Measurements from ENCODE around the gene CSPG5.
A peak's percentile ranks its signal among the peaks of the same experiment; 100 is the strongest.

Gene CSPG5, protein sequence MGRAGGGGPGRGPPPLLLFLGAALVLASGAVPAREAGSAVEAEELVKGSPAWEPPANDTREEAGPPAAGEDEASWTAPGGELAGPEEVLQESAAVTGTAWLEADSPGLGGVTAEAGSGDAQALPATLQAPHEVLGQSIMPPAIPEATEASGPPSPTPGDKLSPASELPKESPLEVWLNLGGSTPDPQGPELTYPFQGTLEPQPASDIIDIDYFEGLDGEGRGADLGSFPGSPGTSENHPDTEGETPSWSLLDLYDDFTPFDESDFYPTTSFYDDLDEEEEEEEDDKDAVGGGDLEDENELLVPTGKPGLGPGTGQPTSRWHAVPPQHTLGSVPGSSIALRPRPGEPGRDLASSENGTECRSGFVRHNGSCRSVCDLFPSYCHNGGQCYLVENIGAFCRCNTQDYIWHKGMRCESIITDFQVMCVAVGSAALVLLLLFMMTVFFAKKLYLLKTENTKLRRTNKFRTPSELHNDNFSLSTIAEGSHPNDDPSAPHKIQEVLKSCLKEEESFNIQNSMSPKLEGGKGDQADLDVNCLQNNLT

DNA sequence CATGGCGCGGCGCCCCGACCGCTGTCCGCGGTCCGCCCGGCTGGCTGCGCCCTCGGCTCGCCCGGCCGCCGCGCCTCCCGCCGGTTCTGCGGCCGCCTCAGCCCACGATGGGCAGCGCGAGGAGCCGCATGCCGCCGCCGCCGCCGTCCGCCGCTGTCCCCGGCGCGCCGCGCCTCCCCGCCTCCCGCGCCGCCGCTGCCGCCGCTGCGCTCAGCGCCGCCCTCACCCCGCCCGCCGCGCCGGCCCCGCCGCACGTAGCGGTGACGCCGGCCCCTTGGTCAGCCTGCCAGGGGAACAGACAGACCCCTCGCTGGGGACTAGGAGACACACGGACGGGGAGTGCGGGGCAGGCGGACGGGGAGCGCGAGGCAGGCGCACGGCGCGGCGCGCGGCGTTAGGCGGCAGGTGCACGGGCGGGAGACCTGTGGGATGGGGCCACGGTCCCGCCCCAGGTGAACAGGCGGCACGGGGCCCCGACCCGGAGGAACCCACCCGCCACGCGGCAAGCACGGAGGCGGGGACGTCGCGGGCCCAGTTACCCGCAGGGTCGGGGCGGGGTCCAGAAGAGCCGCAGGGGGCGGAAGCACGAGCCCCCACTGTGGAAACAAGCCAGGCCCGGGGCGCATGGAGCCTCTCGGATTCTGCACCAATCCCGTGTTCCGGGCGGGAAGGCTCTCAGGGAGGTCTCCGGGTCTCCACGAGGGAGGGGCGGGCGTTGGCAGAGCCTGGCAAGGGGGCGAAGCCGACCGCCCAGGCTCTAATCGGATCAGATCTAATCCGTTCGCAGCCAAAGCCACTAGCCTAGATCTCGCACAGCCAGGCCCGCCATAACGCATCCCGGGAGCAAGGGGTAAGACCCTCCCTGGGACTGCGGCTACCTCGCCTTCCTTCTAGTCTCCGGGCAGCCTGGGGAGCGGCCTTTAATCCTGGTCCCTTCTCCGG is at the start of gene CSPG5:
TSS of gene CSPG5 (minus strand) at position 175 of the 942 bp plus-strand sequence. CDS start at position 3, 172 bp downstream.
- H3K4me1 ChIP-seq (ENCODE audit: insufficient read depth, low read length), result 0 out of 2 replicates have a peak, but pooled peaks cover 2% of the 10 kb centered on the region
- peaks cover 42% of the 10 kb centered on the region for H3K27me3 ChIP-seq (ENCODE audit: insufficient read depth, low read length)
- H3K9me3 ChIP-seq (ENCODE audit: insufficient read depth, low read depth, low read length), result no peaks in the 10 kb centered on the region
- H3K36me3 ChIP-seq (ENCODE audit: insufficient read depth, low read depth, low read length), result no peaks in the 10 kb centered on the region
- H3K27ac ChIP-seq (ENCODE audit: low read length), result no peak within 1 kb of the TSS
- no peak within 1 kb of the TSS for H3K9ac ChIP-seq (ENCODE audit: low read depth, low read length)
- peak within 1 kb of the TSS; percentile 55; the same call in 1 of the 2 replicates for H3K4me3 ChIP-seq (ENCODE audit: low read length)

DNA sequence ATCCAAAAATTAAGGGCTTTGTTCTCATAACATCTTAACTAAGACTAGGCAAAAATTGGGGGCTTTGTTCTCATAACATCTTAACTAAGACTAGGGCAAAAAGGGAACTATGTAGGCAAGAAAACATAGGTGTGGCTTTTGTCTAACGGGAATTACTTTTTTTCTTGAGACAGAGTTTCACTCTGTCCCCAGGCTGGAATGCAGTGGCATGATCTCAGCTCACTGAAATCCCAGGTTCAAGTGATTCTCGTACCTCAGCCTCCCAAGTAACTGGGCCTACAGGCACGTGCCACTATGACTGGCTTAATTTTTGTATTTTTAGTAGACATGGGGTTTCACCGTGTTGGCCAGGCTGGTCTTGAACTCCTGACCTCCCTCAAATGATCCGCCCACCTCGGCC is 49.8 kb upstream of the CSPG5 start:
- H3K9ac ChIP-seq (ENCODE audit: low read depth, low read length), result no peak overlapping the region
- no peaks in the 10 kb centered on the region for H3K4me1 ChIP-seq (ENCODE audit: insufficient read depth, low read length)
- no peaks in the 10 kb centered on the region for H3K9me3 ChIP-seq (ENCODE audit: insufficient read depth, low read depth, low read length)
- H3K27me3 ChIP-seq (ENCODE audit: insufficient read depth, low read length), result no peaks in the 10 kb centered on the region
- H3K4me3 ChIP-seq (ENCODE audit: low read length), result no peak overlapping the region
- peaks cover 97% of the 10 kb centered on the region for H3K36me3 ChIP-seq (ENCODE audit: insufficient read depth, low read depth, low read length)
- H3K27ac ChIP-seq (ENCODE audit: low read length), result no peak overlapping the region

DNA sequence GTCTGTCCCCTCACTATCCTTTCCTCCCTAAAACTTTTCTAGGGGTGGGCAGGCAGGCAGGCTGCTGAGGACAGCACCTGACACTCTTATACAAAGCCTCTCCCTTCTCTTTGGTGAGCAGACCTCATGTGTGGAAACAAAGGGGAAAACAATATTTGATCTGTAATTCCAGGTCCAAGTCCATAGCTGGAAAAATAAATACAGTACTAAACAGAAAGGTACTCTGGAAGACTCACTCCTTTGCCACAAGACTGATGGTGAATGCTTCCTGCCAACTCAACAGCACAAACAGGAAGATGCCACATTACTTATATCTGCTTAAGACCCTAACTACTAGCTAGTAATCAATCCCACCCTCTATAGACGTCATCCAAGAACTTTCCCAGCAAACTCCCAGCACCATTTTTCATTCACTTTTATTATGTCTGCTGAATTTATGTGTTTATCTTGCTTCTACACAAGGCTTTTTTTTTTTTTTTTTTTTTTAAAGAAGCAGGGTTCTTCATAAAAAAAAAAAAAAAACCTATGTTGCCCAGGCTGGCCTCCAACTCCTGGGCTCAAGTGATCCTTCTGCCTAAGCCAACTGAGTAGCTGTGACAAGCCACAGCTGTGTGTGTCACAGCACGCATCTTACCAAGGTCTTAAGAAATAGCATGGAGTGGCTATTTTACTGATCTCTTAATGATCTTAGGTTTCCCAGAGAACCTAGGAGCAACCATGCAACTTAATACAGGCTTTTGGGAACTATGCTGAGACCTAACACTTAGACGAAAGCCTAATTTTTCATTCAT is 44.2 kb upstream of the CSPG5 start:
- Histone ChIP-seq H3K27me3 (ENCODE audit: insufficient read depth, low read length) (no peaks in the 10 kb centered on the region), H3K9ac (ENCODE audit: low read depth, low read length) (no peak overlapping the region), H3K4me1 (ENCODE audit: insufficient read depth, low read length) (no peaks in the 10 kb centered on the region), H3K9me3 (ENCODE audit: insufficient read depth, low read depth, low read length) (no peaks in the 10 kb centered on the region), H3K4me3 (ENCODE audit: low read length) (no peak overlapping the region), H3K36me3 (ENCODE audit: insufficient read depth, low read depth, low read length) (peaks cover 98% of the 10 kb centered on the region), H3K27ac (ENCODE audit: low read length) (no peak overlapping the region)

DNA sequence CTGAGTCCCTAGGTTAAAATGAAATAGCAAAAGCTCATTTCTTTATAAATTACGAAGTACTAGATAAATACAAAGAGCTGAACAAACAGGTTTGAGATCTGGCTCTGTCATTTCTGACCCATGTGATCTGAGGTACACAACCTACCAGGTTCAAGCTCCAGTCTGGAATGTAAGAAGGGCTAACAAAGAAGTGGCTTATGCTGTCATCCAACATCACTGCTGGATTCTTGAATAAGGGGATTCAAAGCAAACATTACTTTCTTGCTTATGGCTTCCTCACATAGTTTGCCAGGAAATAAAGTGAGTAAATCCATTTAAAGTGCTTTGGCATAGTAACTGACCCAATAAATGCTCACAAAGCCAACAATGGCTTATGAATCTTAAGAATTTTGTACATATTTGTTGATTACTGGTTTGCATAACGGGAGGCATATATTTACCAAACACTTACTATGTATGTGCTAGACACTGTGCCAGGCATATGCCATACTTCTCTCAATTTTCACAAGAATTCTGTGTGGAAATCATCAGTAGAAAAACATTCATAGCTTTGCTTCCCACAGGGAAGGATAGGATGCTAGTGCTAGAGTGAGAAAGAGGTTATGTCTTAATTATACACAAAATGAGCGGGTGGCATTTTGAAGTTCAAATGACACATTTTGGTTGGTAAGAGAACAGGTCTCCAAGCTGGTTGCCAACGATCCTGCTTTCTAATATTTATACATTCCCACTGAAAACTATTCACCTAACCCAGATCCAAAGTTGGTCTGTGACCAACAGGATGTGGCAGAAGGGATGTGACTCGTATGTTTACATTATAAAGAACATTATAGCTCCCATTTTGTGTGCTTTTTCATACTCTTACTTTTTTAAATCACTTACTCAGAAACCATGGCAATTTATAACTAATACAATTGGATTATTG is 38.7 kb upstream of the CSPG5 start:
- Histone ChIP-seq H3K9me3 (ENCODE audit: insufficient read depth, low read depth, low read length) (no peaks in the 10 kb centered on the region), H3K4me1 (ENCODE audit: insufficient read depth, low read length) (peaks cover 10% of the 10 kb centered on the region; the same call in 1 of the 2 replicates), H3K27me3 (ENCODE audit: insufficient read depth, low read length) (no peaks in the 10 kb centered on the region), H3K27ac (ENCODE audit: low read length) (no peak overlapping the region), H3K36me3 (ENCODE audit: insufficient read depth, low read depth, low read length) (peaks cover 95% of the 10 kb centered on the region), H3K4me3 (ENCODE audit: low read length) (no peak overlapping the region), H3K9ac (ENCODE audit: low read depth, low read length) (no peak overlapping the region)

DNA sequence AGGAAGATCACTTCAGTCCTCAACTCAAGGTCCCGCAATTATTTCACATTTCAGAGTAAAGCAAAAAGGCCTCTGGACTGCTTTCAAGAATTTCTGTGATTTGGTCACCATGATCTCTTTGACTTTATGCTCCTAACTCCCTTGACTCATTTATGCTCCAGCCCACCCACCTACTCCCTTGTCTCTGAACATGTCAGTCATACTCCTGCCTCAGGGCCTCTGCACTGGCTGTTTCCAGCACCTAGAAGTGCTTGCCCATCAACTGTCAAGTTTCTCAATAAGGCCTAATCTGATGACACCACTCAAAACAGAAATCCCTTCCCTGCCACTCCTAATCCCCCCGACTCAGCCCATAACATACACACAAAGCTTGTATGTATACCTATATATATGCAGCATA is 36.1 kb upstream of the CSPG5 start:
- H3K9me3 ChIP-seq (ENCODE audit: insufficient read depth, low read depth, low read length), result no peaks in the 10 kb centered on the region
- H3K27ac ChIP-seq (ENCODE audit: low read length), result no peak overlapping the region
- H3K4me1 ChIP-seq (ENCODE audit: insufficient read depth, low read length), result peaks cover 10% of the 10 kb centered on the region; the same call in 1 of the 2 replicates
- H3K9ac ChIP-seq (ENCODE audit: low read depth, low read length), result no peak overlapping the region
- no peaks in the 10 kb centered on the region for H3K27me3 ChIP-seq (ENCODE audit: insufficient read depth, low read length)
- H3K4me3 ChIP-seq (ENCODE audit: low read length), result no peak overlapping the region
- H3K36me3 ChIP-seq (ENCODE audit: insufficient read depth, low read depth, low read length), result peaks cover 95% of the 10 kb centered on the region

DNA sequence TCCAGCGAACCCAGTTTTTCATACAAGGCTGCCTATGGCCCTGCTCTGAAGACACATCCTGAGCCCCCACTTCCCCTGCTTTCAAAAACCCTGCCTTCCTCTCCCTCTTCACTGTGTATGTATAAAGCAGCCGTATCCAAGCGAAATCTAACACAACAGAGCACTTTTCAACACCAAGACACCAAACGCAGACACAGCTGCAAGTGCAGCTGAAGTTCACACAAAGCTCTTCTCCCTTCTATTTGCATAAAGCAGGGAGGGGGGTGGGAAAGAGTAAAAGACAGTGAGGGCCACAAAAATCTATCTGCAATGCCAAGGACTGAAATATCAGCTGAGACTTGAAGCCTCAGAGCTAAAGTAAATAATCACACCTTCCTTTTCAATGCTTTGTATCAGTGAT is 35.1 kb upstream of the CSPG5 start:
- Histone ChIP-seq H3K4me1 (ENCODE audit: insufficient read depth, low read length) (peaks cover 10% of the 10 kb centered on the region; the same call in 1 of the 2 replicates), H3K4me3 (ENCODE audit: low read length) (no peak overlapping the region), H3K9me3 (ENCODE audit: insufficient read depth, low read depth, low read length) (no peaks in the 10 kb centered on the region), H3K36me3 (ENCODE audit: insufficient read depth, low read depth, low read length) (peaks cover 95% of the 10 kb centered on the region), H3K27ac (ENCODE audit: low read length) (no peak overlapping the region), H3K27me3 (ENCODE audit: insufficient read depth, low read length) (no peaks in the 10 kb centered on the region), H3K9ac (ENCODE audit: low read depth, low read length) (no peak overlapping the region; the same call in 1 of the 2 replicates)

DNA sequence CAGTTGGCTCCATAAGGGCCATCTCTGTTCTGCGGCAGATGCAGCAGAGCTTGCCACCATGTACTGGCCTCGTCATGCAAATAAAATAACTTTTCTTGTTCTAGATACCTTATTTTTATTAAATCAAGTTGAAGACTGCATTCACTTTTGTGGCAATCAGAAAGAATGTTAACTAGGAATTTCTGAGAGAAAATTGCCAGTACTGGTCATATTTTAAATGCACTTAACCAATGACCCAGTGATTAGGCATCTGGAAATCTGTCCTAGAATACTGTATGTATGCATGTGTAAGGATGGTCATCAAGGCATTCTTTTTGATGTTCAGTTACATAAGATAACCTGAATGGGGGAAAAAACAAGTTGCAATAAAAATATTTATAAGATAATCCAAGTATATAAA is 34.2 kb upstream of the CSPG5 start:
- Histone ChIP-seq H3K9me3 (ENCODE audit: insufficient read depth, low read depth, low read length) (no peaks in the 10 kb centered on the region), H3K36me3 (ENCODE audit: insufficient read depth, low read depth, low read length) (peaks cover 95% of the 10 kb centered on the region), H3K4me1 (ENCODE audit: insufficient read depth, low read length) (peaks cover 10% of the 10 kb centered on the region; the same call in 1 of the 2 replicates), H3K27ac (ENCODE audit: low read length) (no peak overlapping the region), H3K4me3 (ENCODE audit: low read length) (no peak overlapping the region), H3K27me3 (ENCODE audit: insufficient read depth, low read length) (no peaks in the 10 kb centered on the region), H3K9ac (ENCODE audit: low read depth, low read length) (no peak overlapping the region)

DNA sequence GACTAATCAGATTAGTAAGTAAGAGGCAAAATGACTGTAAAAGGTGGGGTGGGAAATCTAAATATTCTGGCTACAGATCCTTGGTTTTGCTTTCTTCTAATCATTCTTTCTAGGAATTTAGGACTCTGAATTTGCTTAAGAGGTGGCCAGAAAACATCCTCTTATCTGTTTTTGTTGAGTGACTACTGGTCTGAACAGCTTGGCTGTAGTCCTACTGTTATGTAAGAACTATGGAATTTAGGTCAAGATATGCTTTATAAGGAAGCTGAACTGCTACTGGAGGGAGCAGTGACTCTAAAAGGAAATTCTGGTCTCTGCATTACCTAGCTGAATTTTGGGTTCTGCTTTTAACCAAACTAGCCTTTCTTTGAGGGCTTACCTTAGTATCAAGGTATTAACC is 33.5 kb upstream of the CSPG5 start:
- no peak overlapping the region for H3K4me3 ChIP-seq (ENCODE audit: low read length)
- H3K9ac ChIP-seq (ENCODE audit: low read depth, low read length), result no peak overlapping the region
- H3K9me3 ChIP-seq (ENCODE audit: insufficient read depth, low read depth, low read length), result no peaks in the 10 kb centered on the region
- H3K27me3 ChIP-seq (ENCODE audit: insufficient read depth, low read length), result no peaks in the 10 kb centered on the region
- peaks cover 10% of the 10 kb centered on the region; the same call in 1 of the 2 replicates for H3K4me1 ChIP-seq (ENCODE audit: insufficient read depth, low read length)
- no peak overlapping the region for H3K27ac ChIP-seq (ENCODE audit: low read length)
- H3K36me3 ChIP-seq (ENCODE audit: insufficient read depth, low read depth, low read length), result peaks cover 94% of the 10 kb centered on the region

DNA sequence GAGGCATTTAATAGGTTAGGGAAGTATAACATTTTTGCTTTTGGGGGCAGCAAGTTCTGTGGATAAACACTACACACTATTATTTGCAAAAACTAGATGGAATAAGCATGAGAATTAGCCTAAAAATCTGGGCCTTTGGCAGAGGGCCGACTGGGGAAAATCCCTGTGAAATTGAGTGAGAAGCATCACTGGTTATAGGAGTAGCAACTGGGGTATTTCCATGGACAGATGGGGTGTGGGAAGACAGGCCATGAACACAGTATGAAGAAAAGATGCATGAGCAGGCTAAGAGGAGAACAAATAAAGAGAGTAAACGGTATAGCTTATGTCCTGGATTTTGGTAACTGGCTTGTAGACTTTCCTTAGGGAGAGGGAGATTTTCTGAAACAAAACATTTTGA is 32.9 kb upstream of the CSPG5 start:
- no peaks in the 10 kb centered on the region for H3K27me3 ChIP-seq (ENCODE audit: insufficient read depth, low read length)
- peaks cover 94% of the 10 kb centered on the region for H3K36me3 ChIP-seq (ENCODE audit: insufficient read depth, low read depth, low read length)
- peaks cover 10% of the 10 kb centered on the region; the same call in 1 of the 2 replicates for H3K4me1 ChIP-seq (ENCODE audit: insufficient read depth, low read length)
- no peaks in the 10 kb centered on the region for H3K9me3 ChIP-seq (ENCODE audit: insufficient read depth, low read depth, low read length)
- H3K4me3 ChIP-seq (ENCODE audit: low read length), result no peak overlapping the region
- H3K27ac ChIP-seq (ENCODE audit: low read length), result no peak overlapping the region
- H3K9ac ChIP-seq (ENCODE audit: low read depth, low read length), result no peak overlapping the region

DNA sequence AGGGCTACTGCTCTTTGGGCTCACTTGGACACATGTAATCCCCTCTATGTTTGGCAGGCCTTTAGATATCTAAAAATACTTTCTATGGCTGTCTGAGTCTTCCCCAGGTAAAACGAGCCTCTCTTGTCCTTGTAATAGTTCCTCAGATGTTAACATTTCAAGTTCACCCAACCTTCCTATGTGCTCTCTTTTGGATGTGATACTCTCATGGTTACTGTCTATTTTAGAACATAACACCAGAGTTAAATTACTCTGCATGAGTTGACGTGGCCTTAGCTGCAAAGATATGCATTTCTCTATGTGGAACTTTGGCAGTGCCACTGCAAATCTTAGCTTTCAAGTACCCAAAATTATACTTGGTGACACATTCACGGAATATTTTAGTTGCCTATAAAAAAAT is 31.9 kb upstream of the CSPG5 start:
- peaks cover 10% of the 10 kb centered on the region; the same call in 1 of the 2 replicates for H3K4me1 ChIP-seq (ENCODE audit: insufficient read depth, low read length)
- H3K36me3 ChIP-seq (ENCODE audit: insufficient read depth, low read depth, low read length), result peaks cover 96% of the 10 kb centered on the region
- no peak overlapping the region for H3K27ac ChIP-seq (ENCODE audit: low read length)

More for the DNA sequence above, 31.9 kb upstream of the CSPG5 start:
- H3K9me3 ChIP-seq (ENCODE audit: insufficient read depth, low read depth, low read length), result no peaks in the 10 kb centered on the region
- H3K9ac ChIP-seq (ENCODE audit: low read depth, low read length), result no peak overlapping the region
- H3K4me3 ChIP-seq (ENCODE audit: low read length), result no peak overlapping the region
- no peaks in the 10 kb centered on the region for H3K27me3 ChIP-seq (ENCODE audit: insufficient read depth, low read length)
